NCI-H774 (cell line): ENCODE results near the gene TSPAN18.

ENCODE experiments used
- DNase-seq: peaks from one replicate; lab custom pipeline; 2025; lab: John Stamatoyannopoulos, UW

Gene TSPAN18

GRCh38 chr11:44823006-44823405 is 96.2 kb downstream of the TSPAN18 start:
- DNase-seq = no peak

GRCh38 chr11:44823868-44824267 is 97.1 kb downstream of the TSPAN18 start:
- DNase-seq = no peak

GRCh38 chr11:44824300-44824704 is 97.5 kb downstream of the TSPAN18 start:
- DNase-seq = no peak

- DNase-seq = no peak
These were observed 98.5 kb downstream of the TSPAN18 start for GRCh38 chr11:44825058-44825785.

GRCh38 chr11:44826922-44827643 is 100.3 kb downstream of the TSPAN18 start:
- DNase-seq = no peak

- DNase-seq = no peak
These were observed 101.5 kb downstream of the TSPAN18 start for GRCh38 chr11:44828296-44828695.

- DNase-seq = no peak
These were observed 103.1 kb downstream of the TSPAN18 start for GRCh38 chr11:44829838-44830237.

- no peak for DNase-seq
These were observed 105.0 kb downstream of the TSPAN18 start for GRCh38 chr11:44831605-44832394.

- DNase-seq = no peak
These were observed 105.7 kb downstream of the TSPAN18 start for GRCh38 chr11:44832452-44832851.

- DNase-seq = no peak
These were observed 106.6 kb downstream of the TSPAN18 start for GRCh38 chr11:44833221-44833876.

- no peak for DNase-seq
These were observed 107.2 kb downstream of the TSPAN18 start for GRCh38 chr11:44833877-44834452.

- DNase-seq = no peak
These were observed 108.1 kb downstream of the TSPAN18 start for GRCh38 chr11:44834846-44835245.

GRCh38 chr11:44835296-44835695 is 108.5 kb downstream of the TSPAN18 start:
- no peak for DNase-seq

- DNase-seq = no peak
These were observed 109.2 kb downstream of the TSPAN18 start for GRCh38 chr11:44835938-44836337.

- no peak for DNase-seq
These were observed 110.9 kb downstream of the TSPAN18 start for GRCh38 chr11:44837661-44838060.

- no peak for DNase-seq
These were observed 112.8 kb downstream of the TSPAN18 start for GRCh38 chr11:44839458-44840084.

- no peak for DNase-seq
These were observed 113.3 kb downstream of the TSPAN18 start for GRCh38 chr11:44840085-44840478.

- DNase-seq = no peak
These were observed 113.9 kb downstream of the TSPAN18 start for GRCh38 chr11:44840521-44841251.

- no peak for DNase-seq
These were observed 115.5 kb downstream of the TSPAN18 start for GRCh38 chr11:44842220-44842619.

- no peak for DNase-seq
These were observed 120.1 kb downstream of the TSPAN18 start for GRCh38 chr11:44846852-44847251.

- DNase-seq = no peak
These were observed 120.6 kb downstream of the TSPAN18 start for GRCh38 chr11:44847316-44847715.
